Stomach (tissue), 9 donors: ENCODE measurements around the gene KLHL18. TPM values are rescaled to one million over a fixed set of nuclear protein-coding genes. Genes with fewer than 3 reads are reported as not detected.

Source experiments
- DNase-seq, 2 donors: peaks; one replicate each; pipeline versions ENCODE4 v3.0.0 to v3.0.0-alpha.2; 2013 to 2019
- H3K27ac ChIP-seq, 5 donors: fragments of 200-600 bp in 4 of 5; sonication (generic) in 4 of 5; one replicate each; pipeline ENCODE4 v1.5.1; 2013 to 2019; ENCODE audit warnings: mild to moderate bottlenecking in 1 of 5, moderate library complexity in 1 of 5
- H3K27me3 ChIP-seq, 3 donors: fragments of 200-600 bp; sonication (generic); one replicate each; pipeline ENCODE4 v1.5.1; 2017 to 2019; ENCODE audit warnings: mixed run types in 1 of 3
- H3K36me3 ChIP-seq, 4 donors: fragments of 200-600 bp; sonication (generic); 1 replicate in 3 of 4; 2 replicates in 1 of 4; pipeline ENCODE4 v1.5.1; 2016 to 2019
- H3K4me1 ChIP-seq, 4 donors: fragments of 200-600 bp; sonication (generic); one replicate each; pipeline ENCODE4 v1.5.1; 2016 to 2019
- H3K4me3 ChIP-seq, 4 donors: fragments of 200-600 bp; sonication (generic) in 3 of 4; one replicate each; pipeline ENCODE4 v1.5.1; 2016 to 2019; ENCODE audit warnings: mild to moderate bottlenecking in 1 of 4
- H3K9me3 ChIP-seq, 4 donors: fragments of 200-600 bp; sonication (generic); one replicate each; pipeline ENCODE4 v1.5.1; 2016 to 2019
- EP300 ChIP-seq: sonication (generic); formaldehyde crosslinking; IDR thresholded peaks from one replicate; pipeline ENCODE4 v1.6.1; 2017; ENCODE audit warnings: antibody characterized with exemption
- POLR2A ChIP-seq, 4 donors: fragments of 450-650 bp; IDR thresholded peaks; one replicate each; pipeline ENCODE4 v1.6.1; 2016; ENCODE audit warnings: antibody characterized with exemption in 4 of 4, control low read depth in 2 of 4, mild to moderate bottlenecking in 1 of 4, moderate library complexity in 1 of 4
- POLR2AphosphoS5 ChIP-seq, 3 donors: sonication (generic); formaldehyde crosslinking; IDR thresholded peaks; one replicate each; pipeline ENCODE4 v1.6.1; 2016; ENCODE audit warnings: antibody characterized with exemption in 3 of 3
- WGBS, 5 donors: extraction: QIAGEN DNeasy Blood & Tissue Kit in 3 of 5; methylation state at CpG; one replicate each; pipeline versions ENCODE4 v1.1.5 to v1.1.7; 2013 to 2018; 5-methylcytosine and 5-hydroxymethylcytosine counted together
- intact Hi-C: fragments of 100-400 bp; cut with DNase I; formaldehyde crosslinking; loops from one replicate; pipeline ENCODE4 v1.15.1; 2023; ENCODE audit warnings: low total_unique reads
- polyA plus RNA-seq, 3 donors: library from polyadenylated mRNA; stranded (reverse); fragments of 200-250 nt; gene quantifications; one replicate each; pipeline ENCODE4 v1.2.3, GENCODE V29; 2013
- total RNA-seq, 5 donors: library from RNA; depleted of rRNA; stranded (reverse); fragments of >200 nt; gene quantifications; one replicate each; pipeline versions ENCODE4 v1.1.0 to v1.2.3, GENCODE V29; 2014 to 2016
- TF ChIP-seq, protein P1 (sequence below), 7 experiments: fragments of 450-650 bp in 4 of 7; fragments of 200-600 bp in 3 of 7; sonication (generic) in 3 of 7; IDR thresholded peaks; one replicate each; pipeline ENCODE4 v1.5.1; 2016 to 2019; ENCODE audit warnings: antibody characterized with exemption in 7 of 7, control low read depth in 2 of 7, mild to moderate bottlenecking in 1 of 7
- donor health status: healthy with polysubstance abuse.
- donor health status: Bipolar disorder and iron deficiency.
- donor health status: healthy.

Gene KLHL18
- total and polyA plus RNA-seq, 8 donors: 7.6 to 29.8 (median 17.6) TPM

DNA sequence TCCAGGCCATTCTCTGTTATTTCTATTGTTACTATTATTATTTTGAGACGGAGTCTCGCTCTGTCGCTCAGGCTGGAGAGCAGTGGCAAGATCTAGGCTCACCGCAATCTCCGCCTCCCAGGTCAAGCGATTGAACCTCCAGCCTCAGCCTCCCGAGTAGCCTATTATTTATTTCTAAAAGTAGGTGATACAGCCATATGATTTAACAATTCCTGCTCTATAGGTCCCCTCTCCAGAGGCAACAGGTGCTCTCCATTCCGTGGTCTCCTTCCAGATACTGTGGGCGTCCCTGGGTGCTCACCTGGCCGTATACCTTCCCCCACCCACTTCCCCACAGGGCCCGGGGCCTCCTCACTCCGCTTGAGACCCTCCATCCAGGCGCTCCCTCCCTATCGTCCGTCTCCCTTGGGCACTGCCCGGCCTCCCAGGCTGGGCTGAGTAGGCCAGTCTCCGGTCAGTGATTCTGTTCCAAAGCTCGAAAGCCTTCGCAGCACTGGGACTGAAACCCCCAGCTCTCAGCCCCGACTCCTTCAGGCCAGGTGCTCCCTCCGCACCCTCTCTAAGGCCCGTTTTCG, 97.4 kb downstream of the KLHL18 start:
- Histone ChIP-seq H3K4me1 (peaks cover 32 to 68% (median 49%) of the 10 kb centered on the region in 4 donors), H3K36me3 (peaks cover 0 to 4% (median 2%) of the 10 kb centered on the region in 4 donors), H3K9me3 (no peaks in the 10 kb centered on the region), H3K27me3 (no peaks in the 10 kb centered on the region), H3K4me3 (peak overlapping the region; percentile 77 to 100 (median 81)), H3K27ac (peak overlapping the region; percentile 86 to 98 (median 95))
- no peak for DNase-seq
- TF ChIP-seq POLR2A (IDR thresholded peaks at IDR 0.05) (no peak), POLR2AphosphoS5 (IDR thresholded peaks at IDR 0.05) (no peak), EP300 (no peak)
- TF ChIP-seq, protein P1, sequence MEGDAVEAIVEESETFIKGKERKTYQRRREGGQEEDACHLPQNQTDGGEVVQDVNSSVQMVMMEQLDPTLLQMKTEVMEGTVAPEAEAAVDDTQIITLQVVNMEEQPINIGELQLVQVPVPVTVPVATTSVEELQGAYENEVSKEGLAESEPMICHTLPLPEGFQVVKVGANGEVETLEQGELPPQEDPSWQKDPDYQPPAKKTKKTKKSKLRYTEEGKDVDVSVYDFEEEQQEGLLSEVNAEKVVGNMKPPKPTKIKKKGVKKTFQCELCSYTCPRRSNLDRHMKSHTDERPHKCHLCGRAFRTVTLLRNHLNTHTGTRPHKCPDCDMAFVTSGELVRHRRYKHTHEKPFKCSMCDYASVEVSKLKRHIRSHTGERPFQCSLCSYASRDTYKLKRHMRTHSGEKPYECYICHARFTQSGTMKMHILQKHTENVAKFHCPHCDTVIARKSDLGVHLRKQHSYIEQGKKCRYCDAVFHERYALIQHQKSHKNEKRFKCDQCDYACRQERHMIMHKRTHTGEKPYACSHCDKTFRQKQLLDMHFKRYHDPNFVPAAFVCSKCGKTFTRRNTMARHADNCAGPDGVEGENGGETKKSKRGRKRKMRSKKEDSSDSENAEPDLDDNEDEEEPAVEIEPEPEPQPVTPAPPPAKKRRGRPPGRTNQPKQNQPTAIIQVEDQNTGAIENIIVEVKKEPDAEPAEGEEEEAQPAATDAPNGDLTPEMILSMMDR (IDR thresholded peaks at IDR 0.05): peak in 1 of 7 experiments; percentile 22
- intact Hi-C loops: no loop called here
- 5 to 10% (median 8%) methylated on average over 23 of the region's 23 CpGs for WGBS, 5 donors

DNA sequence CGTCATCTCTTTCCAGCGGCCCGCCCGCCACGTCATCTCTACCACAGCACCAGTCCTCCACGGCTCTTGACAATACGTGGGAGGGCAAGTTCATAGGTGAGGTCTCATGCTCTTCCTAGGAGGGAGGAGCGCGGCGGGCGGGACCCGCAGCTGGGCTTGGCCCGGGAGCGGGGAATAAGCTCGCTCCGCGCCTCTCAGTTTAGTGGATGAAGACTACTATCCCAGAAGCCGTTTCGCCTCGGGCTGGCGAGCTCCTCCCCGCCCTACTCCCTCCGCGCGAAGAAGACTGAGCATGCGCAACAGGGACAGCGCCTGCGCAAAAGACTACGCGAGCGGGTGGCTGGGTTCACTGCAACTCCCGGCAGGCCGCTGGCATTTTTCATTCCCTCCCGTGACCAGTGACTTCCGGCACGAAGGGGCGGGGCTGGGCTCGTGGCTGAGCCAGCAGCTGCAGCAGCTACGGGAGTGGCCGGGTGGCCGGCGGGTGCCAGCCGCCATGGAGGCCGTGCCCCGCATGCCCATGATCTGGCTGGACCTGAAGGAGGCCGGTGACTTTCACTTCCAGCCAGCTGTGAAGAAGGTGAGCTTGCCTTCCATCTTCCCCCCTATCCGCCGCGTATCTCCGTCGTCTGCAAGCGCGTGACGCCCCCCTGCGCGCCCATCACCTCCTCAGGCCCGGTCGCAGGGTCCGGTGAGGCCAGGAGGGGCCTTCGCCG, 98.0 kb downstream of the KLHL18 start, which contains the start of gene PTPN23:
PTPN23 (plus strand) TSS at position 421 of the 716 bp plus-strand sequence; CDS start at position 497, 76 bp downstream.
- intact Hi-C loops: no loop called here
- DNase-seq: peak; percentile 99 to 100
- TF ChIP-seq EP300 (no peak), POLR2A (IDR thresholded peaks at IDR 0.05) (peak in 2 of 4 donors; percentile 70 to 80), POLR2AphosphoS5 (IDR thresholded peaks at IDR 0.05) (peak; percentile 93 to 98 (median 94))
- TF ChIP-seq, protein P1 (IDR thresholded peaks at IDR 0.05): peak in 1 of 7 experiments; percentile 3
- Histone ChIP-seq H3K36me3 (peaks cover 0 to 8% (median 3%) of the 10 kb centered on the region in 4 donors), H3K4me3 (peak within 1 kb of the TSS; percentile 77 to 100 (median 81)), H3K9me3 (no peaks in the 10 kb centered on the region), H3K4me1 (peaks cover 32 to 74% (median 56%) of the 10 kb centered on the region in 4 donors), H3K27me3 (no peaks in the 10 kb centered on the region), H3K27ac (peak within 1 kb of the TSS; percentile 94 to 98 (median 95))
- WGBS, 5 donors: 0 to 2% (median 0%) methylated on average over 34 to 61 of the region's 61 CpGs

DNA sequence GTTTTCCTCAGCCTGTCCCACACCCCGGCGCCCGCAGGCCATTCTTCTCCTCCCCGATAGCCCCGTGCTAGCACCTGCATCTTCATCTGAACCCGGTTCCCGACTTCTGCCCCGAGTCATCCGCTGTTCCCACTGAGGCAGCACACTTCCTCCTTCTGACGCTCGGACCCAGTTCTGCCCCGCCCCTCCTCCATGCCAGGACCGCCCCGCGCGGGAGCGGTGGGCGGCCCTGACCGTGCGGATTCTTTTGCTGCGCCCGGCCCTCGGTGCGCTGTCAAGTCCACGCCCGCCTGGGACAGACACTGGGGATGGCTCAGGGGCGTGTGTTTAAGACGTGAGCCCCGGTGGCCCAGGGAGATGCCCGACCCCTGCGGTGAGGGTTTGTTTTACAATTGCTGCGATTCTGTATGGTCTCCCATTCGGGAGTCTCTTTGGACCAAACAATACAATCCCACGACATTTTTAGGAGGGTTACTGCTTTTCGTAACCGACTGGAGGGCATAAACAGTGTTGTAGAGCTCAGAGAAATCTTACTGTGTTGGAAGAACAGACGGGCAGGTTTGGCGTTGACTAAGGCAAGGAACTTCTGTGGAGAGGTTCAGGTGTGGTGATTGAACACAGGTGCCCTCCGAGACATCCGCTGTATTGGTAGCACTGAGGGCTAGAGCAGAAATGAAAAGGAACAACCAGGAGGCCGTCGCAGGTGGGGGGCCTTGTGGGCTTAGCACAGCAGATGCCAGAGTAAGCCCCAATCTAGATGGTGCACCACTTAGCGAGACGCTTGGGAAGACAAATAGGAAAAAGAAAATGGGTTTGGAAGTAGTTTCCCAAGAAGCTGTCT, 98.8 kb downstream of the KLHL18 start:
- H3K4me1 ChIP-seq: peaks cover 36 to 82% (median 61%) of the 10 kb centered on the region in 4 donors

DNA sequence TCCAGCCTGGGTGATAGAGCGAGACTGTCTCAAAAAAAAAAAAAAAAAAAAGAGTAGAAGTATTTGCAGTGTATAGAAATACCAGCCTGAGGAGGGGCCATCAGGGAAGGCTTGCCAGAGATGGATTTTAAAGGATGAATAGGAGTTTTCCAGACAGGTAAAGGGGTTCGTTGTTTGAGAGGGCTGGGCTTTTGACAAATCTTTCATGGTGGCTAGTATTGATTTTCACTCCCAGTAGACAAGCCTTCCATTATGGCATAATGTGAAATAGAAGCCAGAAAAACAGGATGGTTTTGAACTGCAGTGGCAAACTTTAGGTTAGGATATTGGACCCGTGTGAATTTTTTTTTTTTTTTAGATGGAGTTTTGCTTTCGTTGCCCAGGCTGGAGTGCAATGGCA, 101.7 kb downstream of the KLHL18 start:
- no peak overlapping the region for H3K27ac ChIP-seq
- H3K9me3 ChIP-seq: no peaks in the 10 kb centered on the region
- DNase-seq: no peak
- H3K4me1 ChIP-seq: peaks cover 31 to 70% (median 52%) of the 10 kb centered on the region in 4 donors
- H3K27me3 ChIP-seq: no peaks in the 10 kb centered on the region
- TF ChIP-seq EP300 (no peak), POLR2AphosphoS5 (IDR thresholded peaks at IDR 0.05) (no peak), POLR2A (IDR thresholded peaks at IDR 0.05) (no peak)
- TF ChIP-seq, protein P1 (IDR thresholded peaks at IDR 0.05): no peak
- 73 to 86% (median 79%) methylated on average over 4 of the region's 4 CpGs for WGBS, 5 donors
- intact Hi-C loops: no loop called here
- peaks cover 5 to 31% (median 16%) of the 10 kb centered on the region in 4 donors for H3K36me3 ChIP-seq
- no peak overlapping the region for H3K4me3 ChIP-seq

More for the DNA sequence above, 98.8 kb downstream of the KLHL18 start:
- peak overlapping the region; percentile 77 to 100 (median 81) for H3K4me3 ChIP-seq
- no peaks in the 10 kb centered on the region for H3K9me3 ChIP-seq
- peak overlapping the region; percentile 94 to 98 (median 95) for H3K27ac ChIP-seq
- TF ChIP-seq EP300 (no peak), POLR2AphosphoS5 (IDR thresholded peaks at IDR 0.05) (peak; percentile 14 to 49 (median 41))
- H3K27me3 ChIP-seq: no peaks in the 10 kb centered on the region
- peaks cover 0 to 9% (median 3%) of the 10 kb centered on the region in 4 donors for H3K36me3 ChIP-seq
- WGBS, 5 donors: 4 to 5% (median 4%) methylated on average over 34 to 44 of the region's 44 CpGs
- DNase-seq: peak; percentile 82 to 96
- intact Hi-C loops: no loop called here
